Activated CD8-positive, alpha-beta memory T cell treated with anti-CD3 and anti-CD28 coated beads, Interleukin-2, amount 50 U/mL, for 1 hour (primary cell): ENCODE measurements around the gene RAMP3.

Source experiments
- DNase-seq: peaks from one replicate; pipeline ENCODE4 v3.0.0-alpha.2; 2020; ENCODE audit errors: extremely low read depth

RAMP3 gene

DNA sequence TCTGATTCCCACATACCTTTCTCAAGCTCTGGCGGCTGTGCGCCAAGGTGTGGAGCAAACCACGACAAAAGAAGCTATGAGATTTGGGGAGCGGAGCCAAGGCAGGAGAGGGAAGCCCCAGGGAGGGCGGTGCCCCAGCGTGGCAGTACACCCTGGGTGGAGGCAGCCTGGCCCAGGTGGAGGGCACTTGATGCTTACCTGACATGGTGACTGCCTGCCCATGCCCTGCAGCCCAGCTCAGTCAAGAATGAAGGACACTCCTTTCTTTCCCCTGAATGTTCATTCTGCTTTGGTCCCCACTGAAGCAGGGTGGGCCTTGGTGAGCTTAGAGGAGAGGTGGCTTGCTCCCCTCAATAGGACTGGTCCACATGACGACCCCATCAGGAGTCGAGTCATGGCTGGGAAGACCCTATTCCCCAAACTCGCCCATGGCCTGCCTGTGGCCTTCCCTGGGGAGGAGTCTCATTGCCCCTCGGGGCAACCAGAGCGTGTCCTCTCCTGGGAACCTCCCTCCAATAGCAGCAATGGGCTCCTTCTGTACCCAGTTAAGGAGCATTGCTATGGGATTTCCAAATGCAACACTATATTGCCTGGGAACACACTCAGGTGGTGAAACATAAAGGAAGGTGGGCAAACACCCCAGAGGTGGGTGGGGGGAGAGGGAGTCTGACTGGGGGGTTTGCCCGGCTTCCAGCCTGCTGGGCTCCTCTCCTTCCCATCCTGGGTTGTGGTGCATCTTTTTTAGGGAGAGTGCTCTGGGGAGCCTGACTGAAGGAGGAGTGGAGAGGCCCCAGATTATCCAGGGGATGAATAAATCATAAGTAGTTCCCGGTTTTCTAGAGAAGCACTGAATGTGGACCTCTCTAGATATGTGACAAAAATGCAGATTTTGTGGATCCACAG, 22.7 kb downstream of the RAMP3 start:
- DNase-seq, result no peak

DNA sequence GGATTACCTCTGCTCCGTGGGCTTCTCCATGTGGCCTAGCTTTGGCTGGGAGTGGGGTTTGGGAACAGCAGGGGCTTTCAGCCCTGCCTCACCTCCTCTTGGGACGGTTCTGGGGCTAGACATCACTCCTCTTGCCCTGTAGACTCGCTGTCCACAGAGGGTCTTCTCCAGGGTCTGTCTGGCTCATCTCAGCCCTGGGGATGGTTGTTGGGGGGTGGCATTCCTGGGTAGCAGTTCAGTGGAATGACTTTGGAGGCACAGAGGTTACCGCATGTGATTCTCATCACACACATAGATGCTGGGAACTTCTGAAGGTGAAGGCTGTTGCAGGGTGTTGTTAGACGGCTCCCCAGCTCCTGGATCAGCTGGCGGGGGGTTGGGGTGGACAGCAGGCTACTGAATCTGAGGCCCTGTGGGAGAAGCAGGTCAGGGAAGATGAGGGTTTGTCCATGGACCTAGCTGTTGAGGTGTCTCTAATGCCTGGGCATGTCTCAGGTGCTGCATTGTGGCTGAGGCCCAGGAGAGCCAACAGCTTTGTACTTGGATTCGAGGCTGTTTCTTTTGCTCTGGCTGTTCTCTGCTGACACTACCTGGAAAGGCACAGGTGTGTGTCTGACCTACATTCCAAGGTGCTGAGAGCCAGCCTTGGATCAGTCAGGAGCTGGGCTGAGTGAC, 23.8 kb downstream of the RAMP3 start:
- no peak for DNase-seq

DNA sequence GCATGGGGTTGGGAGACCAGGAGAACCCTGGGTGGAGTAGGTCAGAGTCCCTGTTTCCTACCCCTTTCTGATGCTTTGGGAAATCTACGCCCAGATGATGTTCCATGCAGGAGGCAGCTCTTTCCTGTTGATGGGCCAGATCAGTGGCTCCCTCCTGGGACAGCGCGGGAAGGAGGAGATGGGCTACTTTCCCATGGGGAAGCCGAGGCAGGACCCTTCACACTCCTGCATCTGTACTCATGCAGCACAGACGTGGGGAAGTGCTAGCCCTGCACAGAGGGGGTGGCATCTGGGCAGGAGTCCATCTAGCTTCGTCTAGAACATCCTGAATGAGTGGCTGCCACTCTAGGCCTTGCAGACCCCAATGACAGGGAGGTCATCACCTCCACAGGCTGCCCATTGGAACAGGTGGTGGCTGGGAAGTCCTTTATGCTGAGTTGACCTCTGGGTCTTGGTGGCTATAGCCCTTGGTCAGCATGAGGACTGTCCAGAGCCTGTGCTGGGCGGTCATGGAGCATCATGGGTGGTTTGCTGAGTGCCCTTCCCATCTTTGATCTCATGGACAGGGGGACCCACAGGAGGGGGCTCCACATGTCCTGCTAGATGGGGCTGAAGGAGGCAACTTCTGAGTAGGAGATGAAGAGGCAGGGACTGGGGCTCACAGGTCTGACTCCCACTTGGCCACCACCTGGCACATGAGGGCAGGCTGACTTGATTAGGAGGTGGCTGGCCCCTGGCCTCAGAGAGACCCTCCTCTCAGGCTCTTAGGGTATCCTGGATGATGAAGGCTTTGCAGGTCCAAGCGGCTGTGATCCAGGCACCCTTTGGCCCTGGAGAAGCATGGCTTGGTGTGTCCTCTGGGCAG, 24.6 kb downstream of the RAMP3 start:
- DNase-seq, result no peak

DNA sequence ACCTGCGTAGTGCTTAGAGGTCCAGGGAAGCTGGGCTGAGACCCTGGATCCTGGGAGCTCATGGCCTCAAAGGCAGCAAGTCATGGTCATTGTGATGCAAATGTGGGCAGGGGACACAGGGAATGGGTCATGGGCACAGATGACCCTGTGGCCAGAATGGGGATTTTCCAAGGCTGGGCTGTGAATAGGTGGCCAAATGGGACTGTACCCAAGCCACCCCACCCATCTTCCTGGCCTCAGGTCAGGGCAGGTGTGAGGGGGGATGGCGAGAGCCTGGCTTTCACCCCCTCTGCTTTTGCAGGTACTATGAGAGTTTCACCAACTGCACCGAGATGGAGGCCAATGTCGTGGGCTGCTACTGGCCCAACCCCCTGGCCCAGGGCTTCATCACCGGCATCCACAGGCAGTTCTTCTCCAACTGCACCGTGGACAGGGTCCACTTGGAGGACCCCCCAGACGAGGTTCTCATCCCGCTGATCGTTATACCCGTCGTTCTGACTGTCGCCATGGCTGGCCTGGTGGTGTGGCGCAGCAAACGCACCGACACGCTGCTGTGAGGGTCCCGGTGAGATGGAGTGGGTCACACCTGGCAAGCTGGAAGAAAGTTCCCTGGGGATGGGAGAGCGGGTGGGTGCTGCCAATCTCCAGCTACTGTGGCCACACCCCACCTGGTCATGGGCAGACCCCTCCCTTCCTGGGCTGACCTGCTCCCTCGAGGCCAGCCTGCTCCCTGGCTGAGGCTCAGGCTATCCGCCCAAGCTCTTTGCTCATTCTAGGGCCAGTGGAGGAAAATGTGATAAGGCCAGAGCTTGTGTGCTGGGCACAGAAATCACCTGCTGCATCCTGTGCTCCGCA, 25.5 kb downstream of the RAMP3 start:
- no peak for DNase-seq

DNA sequence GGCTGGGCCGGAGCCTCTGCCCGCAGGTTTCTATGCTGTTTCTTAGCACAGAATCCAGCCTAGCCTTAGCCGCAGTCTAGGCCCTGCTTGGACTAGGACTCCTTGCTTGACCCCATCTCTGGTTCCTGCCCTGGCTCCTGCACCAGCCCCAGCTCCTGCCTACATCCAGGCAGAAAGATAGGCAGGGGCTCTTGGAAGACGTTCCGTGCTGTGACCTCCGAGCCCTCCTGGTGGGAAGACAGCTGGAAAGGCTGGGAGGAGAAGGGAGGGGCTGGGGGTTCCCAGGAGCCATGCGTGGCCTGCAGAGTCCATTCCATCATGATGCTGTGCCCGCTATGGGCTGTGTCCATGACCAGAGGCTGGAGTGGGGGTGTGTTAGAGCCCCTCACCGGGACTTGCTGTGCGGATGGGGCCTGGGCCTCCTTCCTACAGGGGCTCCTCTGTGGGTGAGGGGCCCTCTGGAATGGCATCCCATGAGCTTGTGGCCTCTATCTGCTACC, 26.2 kb downstream of the RAMP3 start:
- DNase-seq, result no peak

DNA sequence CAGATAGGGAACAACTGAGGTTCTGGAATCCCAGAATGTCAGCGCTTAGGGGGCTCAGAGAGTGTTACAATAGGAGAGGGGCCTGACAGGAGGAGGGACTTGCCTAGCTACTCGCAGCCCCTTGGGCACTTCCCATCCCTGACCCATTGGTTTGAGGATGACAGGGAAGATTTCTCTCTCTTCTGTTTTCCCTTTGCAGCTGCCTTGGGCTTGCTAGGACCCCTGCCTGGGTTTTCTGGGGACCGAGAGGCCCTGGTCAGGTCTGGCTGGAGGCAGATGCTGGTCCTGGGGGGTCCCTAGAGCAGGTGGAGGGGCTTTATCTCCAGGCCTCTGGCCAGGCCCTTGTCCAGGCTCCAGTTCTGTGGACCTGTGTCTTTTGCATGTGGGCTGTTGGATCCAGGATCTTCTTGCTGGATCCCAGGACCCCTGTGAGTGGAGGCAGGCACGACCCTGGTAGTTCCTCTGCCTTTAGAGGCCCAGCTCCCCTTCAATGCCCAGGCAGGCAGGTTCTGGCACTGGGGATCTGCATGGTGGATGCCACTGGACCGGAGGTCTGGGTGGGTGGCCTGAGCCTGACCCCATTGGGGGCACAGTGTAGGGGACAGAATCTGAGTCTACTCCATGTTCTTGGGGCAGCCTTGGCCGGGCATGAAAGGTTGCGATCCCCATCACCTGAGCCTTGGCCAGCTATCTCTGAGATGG, 26.9 kb downstream of the RAMP3 start:
- no peak for DNase-seq

DNA sequence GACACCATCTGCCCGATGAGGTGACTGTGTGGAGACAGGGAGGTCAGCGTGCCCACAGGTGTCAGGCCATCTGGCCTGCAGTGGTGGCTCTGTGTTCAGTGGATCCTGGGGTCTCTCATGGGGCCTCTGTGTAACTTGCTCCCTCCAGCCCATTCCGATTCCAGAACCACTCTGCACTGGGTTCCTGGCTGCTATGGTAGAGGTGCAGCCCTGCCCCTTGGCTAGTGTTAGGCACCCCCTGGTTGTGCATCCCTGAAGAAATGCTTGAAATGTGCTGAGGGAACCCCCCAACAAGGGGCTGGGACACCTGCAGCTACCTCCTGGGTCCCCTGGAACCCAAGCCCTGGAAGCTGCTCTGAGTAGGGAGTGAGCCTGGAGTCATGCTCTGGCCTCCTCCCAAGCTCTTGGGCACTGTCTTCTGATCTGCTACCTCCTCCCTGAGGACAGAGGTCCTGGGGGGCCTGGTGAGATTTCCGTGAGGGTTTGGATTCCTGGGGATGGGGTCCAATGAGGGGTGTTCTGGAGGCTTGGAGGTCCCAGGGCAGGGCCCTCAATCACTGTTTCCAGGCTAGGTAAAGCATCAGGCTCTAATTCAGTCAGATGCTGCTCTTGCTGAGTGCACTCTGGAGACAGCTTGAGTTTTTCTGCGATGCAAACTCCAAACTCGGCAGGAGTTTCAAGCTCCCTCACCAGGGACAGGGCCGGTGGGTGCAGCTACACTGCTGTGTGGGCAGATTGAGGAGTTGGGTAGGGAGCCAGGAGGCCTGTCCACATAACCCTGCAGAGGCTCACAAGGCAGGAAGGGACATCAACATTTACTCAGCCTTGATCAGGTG, 27.7 kb downstream of the RAMP3 start:
- no peak for DNase-seq

DNA sequence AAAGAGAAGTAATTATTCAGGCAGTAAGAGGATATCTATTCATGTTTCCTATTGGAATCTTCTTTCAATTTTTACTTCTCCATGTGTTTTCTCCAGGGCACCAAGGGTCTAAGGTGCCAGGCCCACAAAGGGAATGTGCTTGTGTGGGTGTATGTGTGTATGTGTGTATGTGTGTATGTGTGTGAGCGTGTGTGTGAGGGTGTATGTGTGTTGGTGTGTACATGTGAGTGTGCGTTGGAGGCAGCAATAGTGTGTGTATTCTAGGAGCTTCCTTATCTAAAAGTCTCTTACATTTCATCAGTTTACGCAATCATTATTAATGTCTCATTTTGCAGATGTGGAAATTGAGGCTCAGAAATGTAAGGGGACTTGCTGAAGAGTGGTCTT, 28.3 kb downstream of the RAMP3 start:
- no peak for DNase-seq

DNA sequence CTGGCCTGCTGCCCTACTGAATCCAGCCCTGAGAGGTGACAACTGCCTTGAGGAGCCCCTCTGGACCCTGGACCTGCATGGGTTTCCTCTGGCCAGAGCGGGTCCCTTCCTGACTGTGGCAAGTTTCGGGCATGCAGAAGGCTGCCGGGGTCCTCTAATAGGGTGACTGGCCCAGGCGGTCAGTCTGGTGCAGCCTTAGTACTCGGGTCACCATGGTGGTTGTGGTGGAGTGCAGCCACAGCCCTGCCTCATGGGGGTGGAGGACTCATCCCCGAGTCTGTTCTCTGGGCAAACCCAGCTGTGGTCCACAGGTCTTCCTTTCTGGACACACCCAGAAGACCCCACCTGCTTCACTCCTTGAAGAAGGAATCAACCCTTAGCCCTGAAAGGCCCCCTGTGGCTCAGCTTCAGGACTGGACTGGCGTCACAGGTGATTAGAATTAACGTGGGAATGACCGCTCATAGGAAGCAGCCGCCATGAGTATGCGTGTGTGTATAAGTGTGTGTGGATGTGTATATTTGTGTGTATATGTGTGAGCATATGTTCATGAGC, 28.7 kb downstream of the RAMP3 start:
- DNase-seq, result no peak

DNA sequence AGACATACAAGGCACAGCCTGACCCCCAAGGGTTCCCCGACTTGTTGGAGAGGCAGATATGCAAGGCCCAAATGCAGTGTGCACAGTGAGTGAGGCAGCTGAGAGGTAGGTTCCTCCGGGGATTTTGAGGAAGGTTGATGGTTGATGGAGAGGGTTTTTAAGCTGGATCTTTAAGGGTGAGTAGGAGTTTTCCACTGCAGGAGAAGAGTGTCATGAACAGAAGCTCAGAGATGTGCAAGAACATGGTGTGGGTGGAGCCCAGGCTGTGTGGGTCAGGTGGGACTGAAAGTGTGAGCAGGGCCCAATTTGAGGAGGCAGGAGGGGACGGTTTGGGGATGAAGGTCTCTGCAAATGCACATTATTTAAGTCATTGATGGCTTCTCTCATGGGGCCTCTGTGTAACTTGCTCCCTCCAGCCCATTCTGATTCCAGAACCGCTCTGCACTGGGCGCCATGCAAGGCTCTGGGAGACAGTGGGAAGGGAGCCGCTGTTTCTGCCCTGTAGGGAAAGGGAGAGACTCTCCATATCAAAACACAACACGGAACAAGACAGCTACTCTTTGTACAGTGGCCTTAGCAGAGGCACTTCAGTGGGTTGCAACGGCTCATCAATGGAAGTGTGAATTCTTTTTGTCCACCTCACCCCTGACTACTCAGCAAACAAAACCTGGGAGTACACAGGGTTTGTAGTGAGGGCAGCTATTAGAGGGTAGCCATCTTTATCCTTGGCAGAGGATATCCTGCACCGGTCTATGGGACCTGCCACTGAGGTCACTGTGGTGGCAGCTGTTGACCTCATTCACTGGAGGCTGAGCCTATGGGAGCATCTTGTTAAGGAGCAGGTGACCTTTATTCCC, 29.7 kb downstream of the RAMP3 start:
- DNase-seq, result no peak

DNA sequence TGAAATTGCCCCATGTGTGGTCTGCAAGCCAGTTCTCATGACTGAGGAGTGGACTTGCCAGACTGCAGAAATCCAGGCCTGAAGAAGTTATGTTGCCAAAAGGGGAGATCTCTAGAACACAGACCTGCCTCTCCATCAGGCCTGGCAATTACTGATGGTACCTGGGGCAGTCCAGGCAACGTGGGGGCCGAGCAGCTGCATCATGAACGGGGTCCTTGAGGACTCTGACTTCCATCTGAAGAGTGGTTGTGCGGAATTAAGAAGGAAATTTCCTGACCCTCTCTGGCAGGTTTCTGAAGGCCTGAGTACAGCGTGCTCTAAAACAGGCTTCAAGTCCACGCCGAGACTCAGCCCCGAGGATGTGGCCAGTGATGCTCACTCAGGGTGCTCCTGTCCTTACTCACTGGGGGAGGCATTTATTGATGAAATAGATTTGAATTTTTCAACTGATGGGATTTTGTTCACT, 30.4 kb downstream of the RAMP3 start:
- DNase-seq, result no peak

DNA sequence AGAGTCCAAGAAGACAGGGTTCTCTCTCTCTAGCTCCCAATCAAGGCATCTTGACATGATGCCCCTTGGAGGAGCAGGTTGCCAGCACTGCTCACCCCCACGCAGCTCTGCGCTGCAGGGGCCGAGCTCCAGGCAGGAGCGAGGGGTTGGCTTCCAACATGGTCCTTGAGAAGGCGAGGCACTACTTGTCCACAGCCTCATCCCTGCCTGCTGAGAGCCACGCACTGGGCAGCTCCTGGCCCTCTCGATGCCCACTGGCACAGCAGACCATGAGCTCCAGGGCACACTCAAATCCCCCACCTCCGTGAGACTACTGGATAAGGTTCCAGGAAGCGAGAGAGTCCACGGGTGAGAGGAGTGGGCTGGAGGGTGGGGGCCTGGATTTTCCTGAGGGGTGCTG, 31.1 kb downstream of the RAMP3 start:
- DNase-seq, result no peak

DNA sequence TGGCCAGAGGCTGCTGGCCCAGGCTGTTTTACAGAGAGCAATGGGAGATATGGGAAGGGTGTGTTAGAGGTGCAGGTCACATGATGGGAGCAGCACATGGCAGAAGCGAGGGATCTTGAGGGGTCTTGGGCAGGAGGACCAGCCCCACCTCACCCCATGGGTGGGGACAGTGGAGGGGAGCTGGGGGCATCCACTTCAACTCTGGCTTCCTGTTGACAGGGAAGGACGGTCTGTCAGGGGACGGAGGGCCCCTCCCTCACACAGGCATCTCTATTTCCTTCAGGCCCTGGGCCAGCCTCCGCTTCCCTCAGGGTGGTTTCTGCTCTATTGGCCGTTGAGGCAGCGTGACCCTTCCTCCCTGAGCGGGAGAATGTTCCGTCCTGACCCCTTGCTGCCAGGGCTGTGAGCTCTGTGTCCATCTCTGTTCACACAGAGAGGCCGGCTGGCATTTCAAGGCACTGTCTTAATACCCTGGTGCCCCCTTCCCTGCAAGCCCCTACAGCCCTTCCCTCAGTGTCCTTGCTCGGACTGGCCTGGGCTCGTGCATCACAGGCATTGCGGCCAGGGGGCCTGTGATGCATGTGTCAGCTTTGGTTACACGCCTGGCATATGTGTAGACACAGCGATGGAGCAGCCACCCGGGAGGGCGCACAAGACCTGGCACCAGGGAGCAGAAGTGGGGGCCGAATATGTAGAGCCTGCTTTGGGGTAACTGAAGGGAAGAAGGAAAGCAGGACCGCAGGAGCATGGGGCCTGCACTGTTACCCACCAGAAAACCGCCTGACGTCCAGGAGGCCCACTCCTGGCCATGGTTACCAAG, 31.8 kb downstream of the RAMP3 start:
- DNase-seq, result no peak

DNA sequence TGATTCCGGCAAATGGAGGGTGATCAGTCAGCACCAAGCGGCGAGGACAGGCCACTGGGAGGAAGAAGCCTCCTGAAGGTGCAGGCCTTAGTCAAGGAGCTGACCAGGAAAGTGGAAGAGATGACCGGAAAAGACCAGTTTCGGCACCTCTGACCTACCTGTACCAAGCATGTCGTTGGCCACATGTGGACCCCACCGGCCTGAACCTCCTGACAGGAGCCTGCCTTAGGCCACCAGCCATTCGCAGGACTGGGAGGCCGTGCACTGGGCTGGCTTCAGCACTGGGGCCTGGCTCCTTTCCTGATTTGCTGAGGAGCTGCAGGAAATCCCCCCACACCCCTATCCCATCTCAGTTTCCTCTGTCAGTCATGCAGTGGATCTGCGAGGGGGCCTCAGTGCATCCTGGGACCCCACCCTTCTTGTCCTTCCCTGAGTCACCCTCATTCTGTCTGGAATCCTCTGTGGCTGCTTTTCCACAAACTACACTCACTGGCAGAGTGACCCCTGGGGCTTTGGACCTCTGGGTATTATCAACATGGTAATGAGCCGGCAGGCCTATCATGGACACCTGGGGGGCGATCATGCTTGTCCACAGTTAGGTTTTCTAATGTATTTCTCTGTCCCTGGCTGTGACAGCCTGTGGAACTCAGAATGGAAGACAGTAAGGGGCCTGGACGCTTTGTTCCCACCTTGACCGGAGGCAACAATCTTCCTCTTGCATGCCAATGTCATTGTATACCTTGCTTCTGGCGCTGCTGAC, 33.0 kb downstream of the RAMP3 start:
- no peak for DNase-seq

DNA sequence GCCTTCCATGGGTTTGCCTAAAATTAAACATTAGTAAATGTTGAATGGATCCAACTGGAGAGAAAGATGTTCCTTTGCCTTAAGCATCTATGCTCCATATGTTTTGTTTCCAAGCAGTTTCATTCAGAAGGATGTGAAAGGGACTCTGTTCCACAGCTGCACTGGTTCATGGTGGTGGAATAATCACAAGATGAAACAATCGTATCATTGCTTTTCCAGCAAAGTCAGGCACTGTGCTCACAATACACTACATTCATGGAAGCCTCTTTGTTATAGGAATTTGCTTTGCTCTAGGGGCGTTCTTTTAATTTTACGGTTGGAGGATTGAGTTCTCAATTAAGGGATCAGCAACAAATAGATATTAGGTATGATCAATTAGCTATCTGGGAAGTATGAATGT, 33.8 kb downstream of the RAMP3 start:
- DNase-seq, result no peak

DNA sequence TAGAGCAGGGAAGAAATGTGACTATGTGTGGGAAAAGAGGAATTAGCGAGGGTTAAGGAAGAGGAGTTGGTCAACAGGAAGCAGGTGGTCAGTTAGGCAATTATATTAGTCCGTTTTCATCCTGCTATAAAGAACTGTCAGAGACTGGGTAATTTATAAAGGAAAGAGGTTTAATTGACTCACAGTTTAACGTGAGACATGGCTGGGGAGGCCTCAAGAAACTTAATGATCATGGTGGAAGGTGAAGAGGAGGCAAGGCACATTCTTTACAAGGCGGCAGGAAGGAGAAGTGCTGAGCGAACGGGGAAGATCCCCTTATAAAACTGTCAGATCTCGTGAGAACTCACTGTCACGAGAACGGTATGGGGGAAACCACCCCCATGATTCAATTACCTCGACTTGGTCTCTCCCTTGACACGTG, 35.0 kb downstream of the RAMP3 start:
- DNase-seq, result no peak

DNA sequence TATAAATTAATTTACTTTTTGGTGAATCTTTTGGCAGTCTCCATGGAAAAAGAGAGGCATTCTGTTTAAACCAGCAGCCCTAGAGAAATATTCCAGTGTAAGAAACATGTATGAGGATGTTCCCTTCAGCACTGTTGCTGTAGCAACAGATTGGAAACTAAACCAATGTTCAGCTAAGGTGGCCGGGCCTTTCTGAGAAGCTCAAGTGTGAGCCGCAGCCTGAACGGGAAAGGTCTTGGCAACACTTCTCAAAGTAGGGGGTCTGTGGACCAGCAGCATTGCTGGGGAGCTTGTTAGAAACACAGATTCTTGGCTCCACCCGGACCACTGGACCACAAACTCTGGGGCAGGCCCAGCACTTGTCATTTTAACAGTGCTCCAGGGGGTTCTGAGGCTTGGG, 36.2 kb downstream of the RAMP3 start:
- no peak for DNase-seq
